Mesenchymal stem cell (in vitro differentiated cells and primary cell): ENCODE results near the gene KCNQ5.

Source experiments
- DNase-seq: peaks from one replicate; pipeline ENCODE4 v3.0.0-alpha.2; 2013
- H2AFZ ChIP-seq: one replicate; pipeline ENCODE4 v1.6.1; 2013; ENCODE audit warnings: low read depth, mild to moderate bottlenecking, control low read depth, inconsistent platforms, low read length, moderate library complexity
- H2AK5ac ChIP-seq: 2 replicates; pipeline ENCODE4 v1.6.1; 2013; ENCODE audit warnings: low read length, moderate library complexity, mild to moderate bottlenecking, inconsistent platforms; ENCODE audit not compliant: severe bottlenecking
- H2BK120ac ChIP-seq: one replicate; pipeline ENCODE4 v1.6.1; 2013; ENCODE audit warnings: low read depth, mild to moderate bottlenecking, inconsistent platforms, low read length, moderate library complexity
- H2BK12ac ChIP-seq, 2 experiments: one replicate each; pipeline ENCODE4 v1.6.1; 2013; ENCODE audit warnings: inconsistent platforms in 2 of 2, low read length in 2 of 2, mild to moderate bottlenecking in 2 of 2, moderate library complexity in 2 of 2, control low read depth in 1 of 2
- H2BK15ac ChIP-seq: one replicate; pipeline ENCODE4 v1.6.1; 2013; ENCODE audit warnings: mild to moderate bottlenecking, low read depth, inconsistent platforms; ENCODE audit not compliant: poor library complexity, severe bottlenecking
- H2BK5ac ChIP-seq: 2 replicates; pipeline ENCODE4 v1.6.1; 2013; ENCODE audit warnings: low read depth, mild to moderate bottlenecking, low read length, control low read depth, inconsistent platforms; ENCODE audit not compliant: poor library complexity, severe bottlenecking
- H3K14ac ChIP-seq, 2 experiments: one replicate each; pipeline ENCODE4 v1.6.1; 2013; ENCODE audit warnings: inconsistent platforms in 2 of 2, low read length in 2 of 2, control low read depth in 1 of 2, mild to moderate bottlenecking in 1 of 2, moderate library complexity in 1 of 2
- H3K18ac ChIP-seq, 2 experiments: one replicate each; pipeline ENCODE4 v1.6.1; 2013; ENCODE audit warnings: inconsistent platforms in 2 of 2, low read length in 2 of 2, control low read depth in 1 of 2, low read depth in 1 of 2, mild to moderate bottlenecking in 1 of 2
- H3K23ac ChIP-seq, 2 experiments: one replicate each; pipeline ENCODE4 v1.6.1; 2013; ENCODE audit warnings: inconsistent platforms in 2 of 2, low read length in 2 of 2, mild to moderate bottlenecking in 2 of 2, moderate library complexity in 2 of 2, control low read depth in 1 of 2
- H3K27ac ChIP-seq: 2 replicates; pipeline ENCODE4 v1.5.1; 2013; ENCODE audit warnings: mild to moderate bottlenecking, moderate library complexity, low read length, control low read depth, inconsistent platforms; ENCODE audit not compliant: poor library complexity, severe bottlenecking
- H3K27me3 ChIP-seq, 2 experiments: 2 replicates each; pipeline versions ENCODE4 v1.6.1 to v1.7.0; 2013; ENCODE audit warnings: low read length in 2 of 2, mild to moderate bottlenecking in 2 of 2, moderate library complexity in 2 of 2, control low read depth in 1 of 2, inconsistent platforms in 1 of 2; ENCODE audit not compliant: control insufficient read depth in 1 of 2, insufficient read depth in 1 of 2
- H3K36me3 ChIP-seq, 2 experiments: 2 replicates each; pipeline versions ENCODE4 v1.6.1 to v1.7.0; 2013; ENCODE audit warnings: low read length in 2 of 2, control low read depth in 1 of 2, inconsistent platforms in 1 of 2, low read depth in 1 of 2, mild to moderate bottlenecking in 1 of 2; ENCODE audit not compliant: insufficient read depth in 2 of 2, control insufficient read depth in 1 of 2
- H3K4ac ChIP-seq, 2 experiments: one replicate each; pipeline ENCODE4 v1.6.1; 2013; ENCODE audit warnings: inconsistent platforms in 2 of 2, low read length in 2 of 2, mild to moderate bottlenecking in 2 of 2, moderate library complexity in 2 of 2, control low read depth in 1 of 2, low read depth in 1 of 2
- H3K4me1 ChIP-seq: 2 replicates; pipeline ENCODE4 v1.6.1; 2013; ENCODE audit warnings: low read depth, low read length, control low read depth; ENCODE audit not compliant: control insufficient read depth, insufficient read depth
- H3K4me2 ChIP-seq: 2 replicates; pipeline ENCODE4 v1.6.1; 2013; ENCODE audit warnings: low read length, mild to moderate bottlenecking, inconsistent platforms; ENCODE audit not compliant: poor library complexity, severe bottlenecking
- H3K4me3 ChIP-seq, 2 experiments: 2 replicates each; pipeline versions ENCODE4 v1.5.1 to v1.7.0; 2013; ENCODE audit warnings: low read length in 2 of 2, mild to moderate bottlenecking in 2 of 2, control low read depth in 1 of 2, low read depth in 1 of 2; ENCODE audit not compliant: insufficient read depth in 1 of 2
- H3K79me1 ChIP-seq: replicated peaks from 2 replicates; pipeline ENCODE4 v1.6.1; 2013; ENCODE audit warnings: mild to moderate bottlenecking, control low read depth, low read length, inconsistent platforms; ENCODE audit not compliant: poor library complexity, severe bottlenecking
- H3K9ac ChIP-seq: 2 replicates; pipeline ENCODE4 v1.7.0; 2013; ENCODE audit warnings: mild to moderate bottlenecking, low read length, moderate library complexity
- H3K9me3 ChIP-seq: 2 replicates; pipeline ENCODE4 v1.7.0; 2013; ENCODE audit warnings: mild to moderate bottlenecking, low read length; ENCODE audit not compliant: control insufficient read depth
- H4K8ac ChIP-seq: one replicate; pipeline ENCODE4 v1.6.1; 2013; ENCODE audit warnings: inconsistent platforms, mild to moderate bottlenecking, low read length, moderate library complexity
- H4K91ac ChIP-seq: one replicate; pipeline ENCODE4 v1.6.1; 2013; ENCODE audit warnings: mild to moderate bottlenecking, low read length, inconsistent platforms
- WGBS: methylation state at CpG from one replicate; pipeline ENCODE4 v1.1.7; 2013; ENCODE audit warnings: mixed read lengths; 5-methylcytosine and 5-hydroxymethylcytosine counted together

Gene KCNQ5

GRCh38 chr6:72861059-72861458, 239.2 kb downstream of the KCNQ5 start:
- Histone ChIP-seq H3K9me3 (no peaks in the 10 kb centered on the region), H2BK15ac (no peak overlapping the region), H2BK120ac (no peak overlapping the region), H4K8ac (no peak overlapping the region), H3K9ac (no peak overlapping the region), H2AFZ (no peak overlapping the region), H3K18ac (no peak overlapping the region), H3K27me3 (no peaks in the 10 kb centered on the region), H3K4me3 (no peak overlapping the region), H3K14ac (no peak overlapping the region), H3K27ac (no peak overlapping the region), H2AK5ac (no peak overlapping the region), H3K4me1 (no peaks in the 10 kb centered on the region), H2BK12ac (no peak overlapping the region), H4K91ac (no peak overlapping the region), H3K4ac (no peak overlapping the region), H3K79me1 (no peaks in the 10 kb centered on the region), H3K36me3 (no peaks in the 10 kb centered on the region), H3K23ac (no peak overlapping the region), H3K4me2 (no peak overlapping the region), H2BK5ac (no peak overlapping the region)
- WGBS = 17% methylated on average over 1 of the region's 2 CpGs
- DNase-seq = no peak

DNA sequence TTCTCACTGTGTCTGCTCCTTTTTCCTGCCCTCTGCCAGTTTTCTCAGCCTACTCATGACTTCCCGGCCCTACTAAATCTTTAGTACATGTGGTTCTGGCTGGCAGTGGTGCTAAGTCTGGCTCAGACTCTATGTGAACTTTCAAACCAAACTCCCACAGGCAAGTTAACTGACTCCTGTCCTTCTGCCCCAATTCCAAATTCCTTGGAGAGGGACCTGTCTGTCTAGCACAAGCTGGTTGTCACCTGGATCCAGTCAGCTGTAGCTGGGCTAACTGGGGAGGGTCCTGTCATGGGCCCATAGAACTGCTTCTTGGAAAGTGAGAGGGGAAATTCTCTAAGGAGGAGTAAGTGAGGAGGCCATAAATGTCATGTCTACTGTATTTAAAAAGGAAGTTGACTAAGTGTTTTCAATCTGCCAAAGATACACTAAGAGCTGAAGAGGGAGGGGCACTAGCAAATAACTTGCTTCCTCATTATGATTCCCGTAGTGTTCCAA, 240.1 kb downstream of the KCNQ5 start:
- Histone ChIP-seq H3K9ac (no peak overlapping the region), H3K23ac (no peak overlapping the region), H2BK12ac (peak overlapping the region in 1 of 2 experiments; percentile 98), H3K4me1 (no peaks in the 10 kb centered on the region), H3K4me3 (no peak overlapping the region), H3K4me2 (no peak overlapping the region), H3K79me1 (no peaks in the 10 kb centered on the region), H3K4ac (peak overlapping the region in 1 of 2 experiments; percentile 75), H2BK15ac (no peak overlapping the region), H4K91ac (peak overlapping the region; percentile 57), H3K36me3 (no peaks in the 10 kb centered on the region), H3K14ac (no peak overlapping the region), H2AFZ (peak overlapping the region; percentile 63), H3K18ac (peak overlapping the region; percentile 70 to 75), H4K8ac (peak overlapping the region; percentile 88), H3K27ac (no peak overlapping the region), H2BK5ac (no peak overlapping the region), H2BK120ac (no peak overlapping the region), H3K27me3 (no peaks in the 10 kb centered on the region), H3K9me3 (no peaks in the 10 kb centered on the region), H2AK5ac (no peak overlapping the region)
- DNase-seq = peak; percentile 60
- WGBS = 12% methylated on average over 2 of the region's 2 CpGs

GRCh38 chr6:72863131-72863530, 241.3 kb downstream of the KCNQ5 start:
- WGBS = 14% methylated on average over 1 of the region's 1 CpG
- Histone ChIP-seq H2BK12ac (no peak overlapping the region), H3K4me1 (no peaks in the 10 kb centered on the region), H3K4ac (no peak overlapping the region), H3K23ac (no peak overlapping the region), H3K9ac (no peak overlapping the region), H3K18ac (no peak overlapping the region), H4K8ac (no peak overlapping the region), H2AK5ac (no peak overlapping the region), H3K4me2 (no peak overlapping the region), H3K27me3 (no peaks in the 10 kb centered on the region), H2BK15ac (no peak overlapping the region), H2AFZ (no peak overlapping the region), H3K36me3 (no peaks in the 10 kb centered on the region), H3K9me3 (no peaks in the 10 kb centered on the region), H3K27ac (no peak overlapping the region), H2BK120ac (no peak overlapping the region), H2BK5ac (no peak overlapping the region), H4K91ac (no peak overlapping the region), H3K4me3 (no peak overlapping the region), H3K14ac (no peak overlapping the region), H3K79me1 (no peaks in the 10 kb centered on the region)
- peak; percentile 24 for DNase-seq

DNA sequence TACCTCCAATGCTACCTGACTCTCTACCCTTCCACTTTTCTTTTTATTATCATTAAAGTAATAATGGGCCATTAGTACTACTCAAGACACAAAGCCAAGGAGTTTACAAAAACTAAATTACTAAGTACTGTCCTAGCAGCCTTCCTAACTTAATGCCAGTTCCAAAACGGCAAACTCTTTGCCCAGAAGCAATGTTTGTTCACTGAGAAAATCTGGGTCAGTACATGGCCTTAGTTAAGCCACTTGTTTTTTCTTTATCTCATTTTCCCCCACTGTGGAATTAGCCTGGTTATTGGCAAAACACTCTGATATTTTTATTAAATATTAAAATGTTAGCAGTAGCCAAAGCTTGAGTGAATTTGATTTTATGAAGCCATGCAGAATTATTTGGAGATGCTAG, 242.4 kb downstream of the KCNQ5 start:
- Histone ChIP-seq H3K36me3 (no peaks in the 10 kb centered on the region), H2BK12ac (no peak overlapping the region), H3K27ac (no peak overlapping the region), H3K9me3 (no peaks in the 10 kb centered on the region), H3K9ac (no peak overlapping the region), H2AFZ (no peak overlapping the region), H3K79me1 (no peaks in the 10 kb centered on the region), H3K4me2 (no peak overlapping the region), H3K4ac (no peak overlapping the region), H3K27me3 (no peaks in the 10 kb centered on the region), H3K18ac (no peak overlapping the region), H3K23ac (no peak overlapping the region), H2BK15ac (no peak overlapping the region), H3K4me3 (no peak overlapping the region), H4K8ac (no peak overlapping the region), H3K4me1 (no peaks in the 10 kb centered on the region), H2BK5ac (no peak overlapping the region), H2AK5ac (no peak overlapping the region), H3K14ac (no peak overlapping the region), H2BK120ac (no peak overlapping the region), H4K91ac (no peak overlapping the region)
- DNase-seq = no peak
- 90% methylated on average over 1 of the region's 1 CpG for WGBS
